Measurements from ENCODE around the gene ZG16.
"Not testable (repeated sequence)": the region's sequence is repeated elsewhere in the genome, so short reads cannot be mapped to it uniquely, and the experiment has no call there.

The ZG16 gene

DNA sequence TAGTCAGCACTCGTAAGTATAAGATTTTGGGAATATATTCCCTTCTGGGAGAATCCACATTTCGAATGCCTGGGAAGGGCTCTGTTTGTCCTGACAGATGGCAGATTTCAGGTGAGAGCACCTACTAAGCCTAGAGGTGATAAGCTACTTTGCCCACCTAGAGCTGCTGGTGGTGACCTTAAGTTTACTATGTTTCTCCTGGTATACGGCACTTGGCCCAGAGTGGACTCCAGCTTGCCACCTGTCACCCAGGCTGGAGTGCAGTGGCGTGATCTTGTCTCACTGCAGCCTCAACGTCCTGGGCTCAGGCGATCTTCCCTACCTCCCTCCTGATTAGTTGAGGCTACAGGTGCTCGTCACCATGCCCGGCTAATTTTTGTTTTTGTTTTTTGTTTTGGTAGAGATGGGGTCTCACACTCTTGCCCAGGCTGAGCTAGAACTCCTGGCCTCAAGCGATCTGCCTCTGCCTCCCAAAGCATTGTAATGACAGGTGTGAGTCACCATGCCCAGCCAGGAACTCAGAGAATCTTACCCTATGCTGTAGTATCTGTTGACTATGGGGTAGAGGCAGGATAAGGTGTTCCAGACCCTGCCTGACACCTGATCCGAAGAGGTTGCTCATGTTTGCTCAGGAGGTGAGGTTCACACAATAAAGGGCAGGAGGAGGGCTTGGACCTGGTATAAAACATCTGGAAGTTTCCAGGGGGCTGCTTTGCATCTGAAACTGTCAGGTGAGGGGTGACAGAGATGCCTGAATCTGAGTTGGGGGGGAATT lies at the start of gene ZG16:
ZG16 (plus strand) TSS at position 681 of the 775 bp plus-strand sequence. CDS start 1,011 bp downstream, outside the sequence.
- no peak for FAIRE-seq

DNA sequence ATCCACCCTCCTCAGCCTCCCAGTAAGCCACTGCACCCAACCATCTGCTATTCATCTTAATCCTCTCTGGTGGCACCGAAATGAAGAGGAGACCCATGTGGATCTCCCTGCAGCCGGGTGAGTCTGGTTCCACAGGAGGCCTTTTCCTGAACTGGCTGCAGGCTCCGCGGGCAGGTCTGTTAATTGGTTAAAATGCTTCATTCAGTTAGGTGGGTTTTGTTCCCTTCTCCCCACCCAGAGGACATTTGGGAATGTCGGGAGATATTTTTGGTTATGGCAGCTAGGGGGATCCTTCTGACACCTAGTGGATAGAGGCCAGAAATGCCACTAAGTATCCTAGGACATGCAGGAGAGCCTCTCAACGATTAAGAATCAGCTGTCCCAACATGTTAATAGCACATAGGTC lies 48.9 kb upstream of the ZG16 start:
- no peak for FAIRE-seq

DNA sequence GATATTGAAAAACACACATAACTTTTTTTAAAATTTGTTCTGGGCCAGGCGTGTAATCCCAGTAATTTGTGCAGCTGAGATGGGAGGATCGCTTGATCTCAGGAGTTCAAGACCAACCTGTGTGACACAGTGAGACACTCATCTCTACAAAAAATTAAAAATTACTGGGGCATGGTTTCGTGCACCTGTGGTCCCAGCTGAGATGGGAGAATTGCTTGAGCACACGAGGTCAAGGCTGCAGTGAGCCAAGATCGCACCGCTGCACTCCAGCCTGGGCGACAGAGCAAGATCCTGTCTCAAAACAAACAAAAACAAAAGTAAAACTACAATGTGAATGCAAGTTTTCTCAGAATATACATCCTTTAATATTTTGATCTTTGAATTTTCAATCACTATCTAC lies 47.4 kb upstream of the ZG16 start:
- no peak for FAIRE-seq

DNA sequence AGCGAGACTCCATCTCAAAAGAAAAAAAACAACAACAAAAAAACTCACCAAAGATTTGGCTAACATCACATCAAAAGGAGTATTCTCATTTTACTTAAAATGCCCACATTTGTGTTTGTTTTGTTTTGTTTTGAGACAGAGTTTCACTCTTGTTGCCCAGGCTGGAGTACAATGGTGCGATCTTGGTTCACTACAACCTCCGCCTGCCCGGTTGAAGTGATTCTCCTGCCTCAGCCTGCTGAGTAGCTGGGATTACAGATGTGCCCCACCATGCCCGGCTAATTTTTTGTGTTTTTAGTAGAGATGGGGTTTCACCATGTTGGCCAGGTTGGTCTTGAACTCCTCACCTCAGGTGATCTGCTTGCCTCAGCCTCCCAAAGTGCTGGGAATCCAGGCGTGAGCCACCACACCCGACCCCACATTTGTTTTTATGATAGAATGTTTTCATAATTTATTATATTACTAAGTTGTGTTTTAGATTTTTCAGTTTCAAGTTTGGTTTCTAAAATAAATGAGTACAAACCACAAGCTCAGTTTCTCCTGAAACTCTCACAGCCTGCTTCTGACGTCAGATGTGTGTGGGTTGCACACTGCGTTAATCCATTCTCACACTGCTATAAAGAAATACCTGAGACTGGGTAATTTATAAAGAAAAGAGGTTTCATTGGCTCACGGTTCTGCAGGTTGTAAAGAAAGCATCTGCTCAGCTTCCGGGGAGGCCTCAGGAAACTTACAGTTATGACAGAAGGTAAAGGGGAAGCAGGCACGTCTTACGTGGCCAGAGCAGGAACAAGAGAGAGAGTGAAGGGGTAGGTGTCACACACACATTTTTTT lies 46.1 kb upstream of the ZG16 start:
- FAIRE-seq = not testable (repeated sequence)

- no peak for FAIRE-seq
These were observed 43.3 kb upstream of the ZG16 start for GRCh38 chr16:29734786-29735185.

GRCh38 chr16:29736112-29736511 lies 41.9 kb upstream of the ZG16 start:
- FAIRE-seq = no peak

- no peak for FAIRE-seq
These were observed 41.3 kb upstream of the ZG16 start for GRCh38 chr16:29736764-29737163.

DNA sequence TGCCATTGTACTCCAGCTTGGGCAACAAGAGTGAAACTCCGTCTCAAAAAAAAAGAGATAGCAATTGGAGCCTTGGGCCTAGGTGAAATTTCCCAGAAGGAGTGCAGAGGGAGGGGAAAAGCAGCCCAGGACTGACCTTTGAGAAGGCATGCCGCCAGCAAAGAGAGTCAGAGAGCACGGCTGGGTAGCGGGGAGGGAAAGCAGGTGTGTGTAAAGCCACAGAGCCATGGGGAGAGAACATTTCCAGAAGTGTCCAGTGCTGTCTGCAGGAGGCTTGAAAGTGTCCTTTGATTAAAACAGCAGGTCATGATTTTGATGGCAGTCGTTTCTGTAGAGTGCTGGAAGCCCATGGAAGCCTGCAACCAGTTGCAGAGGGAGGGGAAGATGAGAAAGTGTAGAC lies 40.3 kb upstream of the ZG16 start:
- FAIRE-seq = no peak

DNA sequence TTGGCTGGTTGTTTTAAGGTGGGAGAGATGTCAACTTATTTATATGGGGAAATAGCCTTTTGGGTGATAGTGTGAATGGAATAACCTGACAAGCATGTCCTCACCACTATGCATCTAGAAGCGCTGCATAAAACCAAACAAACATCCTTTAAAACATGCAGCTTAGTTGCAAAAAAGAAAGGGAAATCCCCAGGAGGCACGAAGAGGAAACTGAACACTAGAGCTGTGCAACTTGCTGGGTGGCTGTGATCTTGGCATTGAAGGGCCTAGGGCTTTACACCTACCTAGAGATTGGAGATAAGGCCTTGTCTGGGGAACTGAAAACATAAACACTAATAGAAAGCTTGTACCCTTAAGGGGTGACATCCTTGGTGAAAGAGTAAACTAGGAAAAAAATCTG lies 39.5 kb upstream of the ZG16 start:
- FAIRE-seq = no peak

DNA sequence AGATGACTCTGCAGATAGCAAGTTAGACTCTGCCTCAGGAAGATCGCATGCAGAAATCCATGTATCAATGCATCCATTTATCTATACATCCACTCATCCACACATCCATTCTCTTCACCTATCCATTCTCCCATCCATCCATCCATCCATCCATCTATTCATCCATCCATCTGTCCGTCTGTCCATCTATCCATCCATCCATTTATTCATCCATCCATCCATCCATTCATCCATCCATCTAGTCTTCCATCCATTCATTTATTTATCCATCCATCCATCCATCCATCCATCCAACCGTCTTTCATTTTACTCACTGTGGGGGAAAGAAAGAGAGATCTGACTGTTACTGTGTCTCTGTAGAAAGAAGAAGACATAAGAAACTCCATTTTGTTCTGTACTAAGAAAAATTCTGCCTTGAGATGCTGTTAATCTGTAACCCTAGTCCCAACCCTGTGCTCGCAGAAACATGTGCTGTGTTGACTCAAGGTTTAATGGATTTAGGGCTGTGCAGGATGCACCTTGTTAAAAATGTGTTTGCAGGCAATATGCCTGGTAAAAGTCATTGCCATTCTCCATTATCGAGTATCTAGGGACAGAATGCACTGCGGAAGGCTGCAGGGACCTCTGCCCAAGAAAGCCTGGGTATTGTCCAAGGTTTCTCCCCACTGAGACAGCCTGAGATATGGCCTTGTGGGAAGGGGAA lies 38.0 kb upstream of the ZG16 start:
- FAIRE-seq = not testable (repeated sequence)

DNA sequence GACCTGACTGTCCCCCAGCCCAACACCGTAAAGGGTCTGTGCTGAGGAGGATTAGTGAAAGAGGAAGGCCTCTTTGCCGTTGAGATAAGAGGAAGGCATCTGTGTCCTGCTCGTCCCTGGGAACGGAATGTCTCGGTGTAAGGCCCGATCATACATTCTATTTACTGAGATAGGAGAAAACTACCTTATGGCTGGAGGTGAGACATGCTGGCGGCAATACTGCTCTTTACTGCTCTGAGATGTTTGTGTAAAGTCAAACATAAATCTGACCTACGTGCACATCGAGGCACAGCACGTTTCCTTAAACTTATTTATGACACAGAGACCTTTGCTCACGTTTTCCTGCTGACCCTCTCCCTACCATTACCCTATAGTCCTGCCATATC lies 37.4 kb upstream of the ZG16 start:
- not testable (repeated sequence) for FAIRE-seq

DNA sequence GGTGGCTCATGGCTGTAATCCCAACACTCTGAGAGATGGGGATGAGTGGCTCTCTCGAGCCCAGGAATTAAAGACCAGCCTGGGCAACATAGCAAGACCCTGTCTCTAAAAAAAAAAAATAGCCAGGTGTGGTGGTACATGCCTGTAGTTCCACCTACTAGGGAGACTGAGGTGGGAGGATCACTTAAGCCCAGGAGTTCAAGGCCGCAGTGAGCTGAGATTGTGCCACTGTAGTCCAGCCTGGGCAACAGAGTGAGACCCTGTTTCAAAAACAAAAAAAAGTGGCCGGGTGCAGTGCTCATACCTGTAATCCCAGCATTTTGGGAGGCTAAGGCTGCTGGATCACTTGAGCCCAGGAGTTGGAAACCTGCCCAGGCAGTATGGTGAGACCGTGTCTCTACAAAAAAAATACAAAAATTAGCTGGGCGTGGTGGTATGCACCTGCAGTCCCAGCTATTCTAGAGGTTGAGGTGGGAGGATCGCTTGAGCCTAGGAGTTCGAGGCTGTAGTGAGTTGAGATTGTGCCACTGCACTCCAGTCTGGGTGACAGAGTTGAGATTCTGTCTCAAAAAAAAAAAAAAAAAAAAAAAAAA lies 35.3 kb upstream of the ZG16 start:
- FAIRE-seq = no peak

DNA sequence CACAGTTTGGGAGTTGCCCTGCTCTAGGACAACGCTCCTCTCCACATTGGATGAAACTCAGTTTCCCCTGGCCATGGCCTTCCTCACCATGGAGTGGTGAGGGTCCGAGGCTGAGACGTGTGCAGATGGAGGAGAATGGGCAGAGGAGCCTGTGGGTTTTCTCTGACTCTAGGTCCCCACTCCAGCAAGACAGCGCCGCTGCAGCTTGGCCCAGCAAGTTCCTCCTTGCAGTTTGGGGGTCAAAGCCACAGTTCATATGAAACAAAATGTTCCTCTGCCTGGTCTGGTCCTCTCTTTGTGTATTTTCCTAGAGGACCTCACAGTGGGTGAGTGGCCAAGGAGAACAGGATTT lies 34.6 kb upstream of the ZG16 start:
- FAIRE-seq = no peak

- no peak for FAIRE-seq
These were observed 34.1 kb upstream of the ZG16 start for GRCh38 chr16:29743827-29744531.

DNA sequence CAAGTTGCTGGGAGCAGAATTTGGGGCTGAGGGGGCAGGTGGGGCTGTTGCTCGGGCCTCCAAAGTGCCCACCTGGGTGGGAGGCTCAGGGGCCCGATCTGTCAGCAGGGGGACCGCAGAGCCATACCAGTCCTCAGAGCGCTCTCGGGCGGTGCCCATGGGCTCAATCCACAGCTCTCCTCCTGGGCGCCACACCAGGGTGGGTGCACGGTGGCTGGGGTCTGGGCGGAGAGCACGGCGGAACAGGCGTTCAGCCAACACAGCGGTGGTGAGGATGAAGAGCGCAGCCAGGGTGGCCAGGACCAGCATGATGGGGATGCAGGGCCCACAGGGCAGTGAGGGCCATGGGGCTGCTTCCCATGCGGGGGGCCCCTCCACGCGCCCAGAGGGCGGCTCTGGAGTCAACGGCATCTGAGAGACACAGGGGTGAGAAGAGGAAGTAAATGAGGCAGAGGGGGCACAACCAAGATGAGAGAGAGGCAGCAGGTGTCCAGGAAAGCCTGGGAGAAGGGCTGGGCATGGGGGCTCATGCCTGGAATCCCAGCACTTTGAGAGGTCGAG lies 33.4 kb upstream of the ZG16 start:
- FAIRE-seq = no peak

DNA sequence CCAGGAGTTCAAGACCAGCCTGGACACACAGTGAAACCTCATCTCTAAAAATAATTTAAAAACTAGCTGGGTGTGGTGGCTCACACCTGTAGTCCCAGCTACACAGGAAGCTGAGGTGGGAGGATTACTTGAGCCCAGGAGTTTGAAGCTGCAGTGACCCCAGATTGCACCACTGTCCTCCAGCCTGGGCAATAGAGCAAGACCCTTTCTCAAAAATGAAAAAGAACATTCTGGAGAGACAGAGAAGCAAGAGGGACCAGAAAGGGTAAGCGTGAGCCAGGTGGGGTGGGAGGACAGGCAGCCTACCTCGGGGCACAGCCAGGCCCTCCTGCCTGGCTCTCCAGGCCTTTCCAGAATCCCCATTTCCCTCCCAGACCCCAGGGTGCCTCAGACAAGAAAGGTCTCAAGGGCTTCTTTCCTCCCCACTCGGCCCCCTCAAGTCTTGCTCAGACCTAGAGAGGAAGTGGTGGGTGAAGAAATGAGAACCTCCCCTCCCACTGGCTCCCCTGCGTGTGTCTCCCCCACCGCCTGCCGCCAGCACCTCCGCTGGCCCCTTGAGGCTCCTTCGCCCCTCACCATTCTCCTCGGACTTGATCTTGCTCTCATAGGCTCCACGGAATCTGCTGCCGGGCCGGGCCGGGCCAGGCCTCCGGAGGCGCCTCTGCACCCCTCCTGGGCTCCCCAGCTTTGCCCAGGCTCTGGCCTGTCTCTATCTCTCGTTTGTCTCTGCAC lies 32.8 kb upstream of the ZG16 start:
- FAIRE-seq = no peak

DNA sequence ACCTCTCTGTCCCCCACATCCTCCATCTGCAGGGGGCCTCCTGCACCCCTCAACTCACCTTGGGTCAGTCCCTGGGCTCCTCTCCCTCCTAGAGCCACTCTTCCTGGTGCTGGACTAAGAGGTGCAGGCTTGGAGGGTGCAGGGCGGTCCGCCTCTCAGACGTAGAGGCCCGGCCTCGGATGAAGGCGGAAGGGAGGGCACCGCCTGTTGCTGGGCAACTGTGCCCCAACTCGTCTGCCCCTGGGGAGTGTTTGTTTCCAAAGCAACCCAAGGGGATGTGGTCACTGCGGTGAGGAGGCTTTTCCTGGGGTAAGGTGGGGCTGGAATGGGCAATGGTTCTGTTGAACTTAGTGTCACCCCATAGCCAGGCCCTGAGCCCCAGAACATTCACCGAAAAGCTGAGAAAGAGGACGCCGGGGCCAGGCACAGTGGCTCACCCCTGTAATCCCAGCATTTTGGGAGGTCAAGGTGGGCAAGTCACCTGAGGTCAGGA lies 32.2 kb upstream of the ZG16 start, which contains the start of gene C16orf54:
C16orf54 (minus strand) TSS at position 138 of the 493 bp plus-strand sequence. CDS start 1,039 bp downstream, outside the sequence.
- FAIRE-seq = no peak

DNA sequence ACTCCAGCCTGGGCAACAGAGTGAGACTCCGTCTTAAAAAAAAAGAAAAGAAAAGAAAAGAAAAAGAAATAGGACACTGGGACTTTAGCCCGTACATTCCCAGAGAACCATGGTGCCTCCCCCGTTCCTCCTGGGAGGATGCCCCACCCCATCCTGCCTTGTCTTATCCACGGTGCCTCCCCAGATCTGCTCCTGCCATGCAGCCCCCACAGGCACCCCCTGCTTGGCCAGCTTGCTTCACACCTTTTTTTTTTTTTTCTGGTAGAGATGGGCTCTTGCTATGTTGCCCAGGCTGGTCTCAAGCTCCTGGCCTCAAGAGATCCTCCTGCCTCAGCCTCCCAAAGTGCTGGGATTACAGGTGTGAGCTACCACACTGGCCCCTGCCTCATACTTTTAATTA lies 31.5 kb upstream of the ZG16 start:
- FAIRE-seq = not testable (repeated sequence)

GRCh38 chr16:29747947-29748759 lies 29.9 kb upstream of the ZG16 start:
- FAIRE-seq = no peak

DNA sequence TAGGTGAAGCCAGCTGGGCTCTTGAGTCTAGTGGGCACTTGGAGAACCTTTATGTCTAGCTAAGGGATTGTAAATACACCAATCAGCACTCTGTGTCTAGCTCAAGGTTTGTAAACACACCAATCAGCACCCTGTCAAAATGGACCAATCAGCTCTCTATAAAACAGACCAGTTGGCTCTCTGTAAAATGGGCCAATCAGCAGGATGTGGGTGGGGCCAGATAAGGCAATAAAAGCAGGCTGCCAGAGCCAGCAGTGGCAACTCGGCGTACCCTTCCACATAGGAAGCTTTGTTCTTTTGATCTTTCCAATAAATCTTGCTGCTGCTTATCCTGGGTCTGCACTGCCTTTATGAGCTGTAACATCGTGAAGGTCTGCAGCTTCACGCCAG lies 29.3 kb upstream of the ZG16 start:
- not testable (repeated sequence) for FAIRE-seq
